ENCODE data around the gene NTN1.

NTN1 gene

GRCh38 chr17:9269350-9270035, 248.2 kb downstream of the NTN1 start:
- H3K27ac ChIP-seq, result no peak overlapping the region
- TF ChIP-seq CTCF (conservative IDR thresholded peaks at IDR 0.05) (no peak), ZFX (IDR thresholded peaks at IDR 0.05) (no peak)

- H3K27ac ChIP-seq, result no peak overlapping the region
- TF ChIP-seq CTCF (conservative IDR thresholded peaks at IDR 0.05) (no peak), ZFX (IDR thresholded peaks at IDR 0.05) (no peak)
These were observed 249.6 kb downstream of the NTN1 start for GRCh38 chr17:9270921-9271320.

- no peak overlapping the region for H3K27ac ChIP-seq
- TF ChIP-seq CTCF (conservative IDR thresholded peaks at IDR 0.05) (no peak), ZFX (IDR thresholded peaks at IDR 0.05) (no peak)
These were observed 250.7 kb downstream of the NTN1 start for GRCh38 chr17:9271989-9272388.

- TF ChIP-seq CTCF (conservative IDR thresholded peaks at IDR 0.05) (no peak), ZFX (IDR thresholded peaks at IDR 0.05) (no peak)
- no peak overlapping the region for H3K27ac ChIP-seq
These were observed 251.3 kb downstream of the NTN1 start for GRCh38 chr17:9272501-9273200.

- H3K27ac ChIP-seq, result no peak overlapping the region
- TF ChIP-seq ZFX (IDR thresholded peaks at IDR 0.05) (no peak), CTCF (conservative IDR thresholded peaks at IDR 0.05) (no peak)
These were observed 252.4 kb downstream of the NTN1 start for GRCh38 chr17:9273428-9274391.

- H3K27ac ChIP-seq, result no peak overlapping the region
These were observed 253.7 kb downstream of the NTN1 start for GRCh38 chr17:9274973-9275372.

More at GRCh38 chr17:9274973-9275372, 253.7 kb downstream of the NTN1 start:
- TF ChIP-seq ZFX (IDR thresholded peaks at IDR 0.05) (no peak), CTCF (conservative IDR thresholded peaks at IDR 0.05) (no peak)

All from C4-2B (cell line).